IMR-90 (cell line): ENCODE results near the gene NDST3.

Source experiments
- CEBPB ChIP-seq: IDR thresholded peaks from 2 replicates; pipeline ENCODE4 v1.6.1; 2012; ENCODE audit warnings: low read depth, low read length, improper control_type of control experiment
- POLR2A ChIP-seq: IDR thresholded peaks from 2 replicates; pipeline ENCODE4 v1.6.1; 2012; ENCODE audit warnings: mild to moderate bottlenecking, low read depth, low read length
- SMC3 ChIP-seq: fragments of 150-350 bp; IDR thresholded peaks from 2 replicates; pipeline ENCODE4 v1.6.1; 2016; ENCODE audit warnings: low read depth, mild to moderate bottlenecking, antibody characterized with exemption, low read length, moderate library complexity
- TF ChIP-seq, protein P1 (sequence below): conservative IDR thresholded peaks from 2 replicates; pipeline ENCODE4 v1.5.1; 2012; ENCODE audit warnings: mild to moderate bottlenecking, low read depth, low read length, improper control_type of control experiment
- TF ChIP-seq, protein P2 (sequence below): fragments of 150-350 bp; IDR thresholded peaks from 2 replicates; pipeline ENCODE4 v1.6.1; 2017; ENCODE audit warnings: mild to moderate bottlenecking, antibody characterized with exemption, low read length, low read depth
- TF ChIP-seq, protein P3 (sequence below): fragments of 150-350 bp; IDR thresholded peaks from 2 replicates; pipeline ENCODE4 v1.6.1; 2016; ENCODE audit warnings: low read depth, mild to moderate bottlenecking, low read length, moderate library complexity, borderline replicate concordance

DNA sequence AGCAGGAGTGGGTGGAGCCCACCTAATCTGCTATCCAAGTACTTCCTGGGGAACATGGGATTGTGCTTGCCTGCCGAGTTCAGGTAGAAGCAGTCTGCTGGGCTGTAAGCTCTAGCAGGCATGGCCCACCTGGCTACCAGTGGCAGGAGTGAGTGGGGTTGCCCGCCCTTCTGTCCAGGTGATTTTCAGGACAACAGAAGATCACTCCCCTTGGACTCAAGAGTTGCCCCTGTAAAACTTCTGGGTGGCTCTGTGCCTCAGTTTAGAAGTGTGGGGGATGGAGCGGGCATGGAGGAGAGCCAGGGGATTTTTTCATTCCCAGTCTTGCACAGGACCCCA, 43.5 kb downstream of the NDST3 start:
- TF ChIP-seq, protein P1, sequence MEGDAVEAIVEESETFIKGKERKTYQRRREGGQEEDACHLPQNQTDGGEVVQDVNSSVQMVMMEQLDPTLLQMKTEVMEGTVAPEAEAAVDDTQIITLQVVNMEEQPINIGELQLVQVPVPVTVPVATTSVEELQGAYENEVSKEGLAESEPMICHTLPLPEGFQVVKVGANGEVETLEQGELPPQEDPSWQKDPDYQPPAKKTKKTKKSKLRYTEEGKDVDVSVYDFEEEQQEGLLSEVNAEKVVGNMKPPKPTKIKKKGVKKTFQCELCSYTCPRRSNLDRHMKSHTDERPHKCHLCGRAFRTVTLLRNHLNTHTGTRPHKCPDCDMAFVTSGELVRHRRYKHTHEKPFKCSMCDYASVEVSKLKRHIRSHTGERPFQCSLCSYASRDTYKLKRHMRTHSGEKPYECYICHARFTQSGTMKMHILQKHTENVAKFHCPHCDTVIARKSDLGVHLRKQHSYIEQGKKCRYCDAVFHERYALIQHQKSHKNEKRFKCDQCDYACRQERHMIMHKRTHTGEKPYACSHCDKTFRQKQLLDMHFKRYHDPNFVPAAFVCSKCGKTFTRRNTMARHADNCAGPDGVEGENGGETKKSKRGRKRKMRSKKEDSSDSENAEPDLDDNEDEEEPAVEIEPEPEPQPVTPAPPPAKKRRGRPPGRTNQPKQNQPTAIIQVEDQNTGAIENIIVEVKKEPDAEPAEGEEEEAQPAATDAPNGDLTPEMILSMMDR = no peak
- TF ChIP-seq CEBPB (no peak), POLR2A (no peak), SMC3 (no peak)
- TF ChIP-seq, protein P2, sequence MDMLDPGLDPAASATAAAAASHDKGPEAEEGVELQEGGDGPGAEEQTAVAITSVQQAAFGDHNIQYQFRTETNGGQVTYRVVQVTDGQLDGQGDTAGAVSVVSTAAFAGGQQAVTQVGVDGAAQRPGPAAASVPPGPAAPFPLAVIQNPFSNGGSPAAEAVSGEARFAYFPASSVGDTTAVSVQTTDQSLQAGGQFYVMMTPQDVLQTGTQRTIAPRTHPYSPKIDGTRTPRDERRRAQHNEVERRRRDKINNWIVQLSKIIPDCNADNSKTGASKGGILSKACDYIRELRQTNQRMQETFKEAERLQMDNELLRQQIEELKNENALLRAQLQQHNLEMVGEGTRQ = no peak
- TF ChIP-seq, protein P3, sequence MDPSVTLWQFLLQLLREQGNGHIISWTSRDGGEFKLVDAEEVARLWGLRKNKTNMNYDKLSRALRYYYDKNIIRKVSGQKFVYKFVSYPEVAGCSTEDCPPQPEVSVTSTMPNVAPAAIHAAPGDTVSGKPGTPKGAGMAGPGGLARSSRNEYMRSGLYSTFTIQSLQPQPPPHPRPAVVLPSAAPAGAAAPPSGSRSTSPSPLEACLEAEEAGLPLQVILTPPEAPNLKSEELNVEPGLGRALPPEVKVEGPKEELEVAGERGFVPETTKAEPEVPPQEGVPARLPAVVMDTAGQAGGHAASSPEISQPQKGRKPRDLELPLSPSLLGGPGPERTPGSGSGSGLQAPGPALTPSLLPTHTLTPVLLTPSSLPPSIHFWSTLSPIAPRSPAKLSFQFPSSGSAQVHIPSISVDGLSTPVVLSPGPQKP = no peak
